NOMO-1 treated with dmso at 0.1 percent for 144 hours (cell line): Measurements from ENCODE around the gene NFATC2.

Experiments
- DNase-seq: peaks from one replicate; lab custom pipeline; 2025; ENCODE audit not compliant: unreplicated experiment; lab: John Stamatoyannopoulos, UW

NFATC2 gene

DNA sequence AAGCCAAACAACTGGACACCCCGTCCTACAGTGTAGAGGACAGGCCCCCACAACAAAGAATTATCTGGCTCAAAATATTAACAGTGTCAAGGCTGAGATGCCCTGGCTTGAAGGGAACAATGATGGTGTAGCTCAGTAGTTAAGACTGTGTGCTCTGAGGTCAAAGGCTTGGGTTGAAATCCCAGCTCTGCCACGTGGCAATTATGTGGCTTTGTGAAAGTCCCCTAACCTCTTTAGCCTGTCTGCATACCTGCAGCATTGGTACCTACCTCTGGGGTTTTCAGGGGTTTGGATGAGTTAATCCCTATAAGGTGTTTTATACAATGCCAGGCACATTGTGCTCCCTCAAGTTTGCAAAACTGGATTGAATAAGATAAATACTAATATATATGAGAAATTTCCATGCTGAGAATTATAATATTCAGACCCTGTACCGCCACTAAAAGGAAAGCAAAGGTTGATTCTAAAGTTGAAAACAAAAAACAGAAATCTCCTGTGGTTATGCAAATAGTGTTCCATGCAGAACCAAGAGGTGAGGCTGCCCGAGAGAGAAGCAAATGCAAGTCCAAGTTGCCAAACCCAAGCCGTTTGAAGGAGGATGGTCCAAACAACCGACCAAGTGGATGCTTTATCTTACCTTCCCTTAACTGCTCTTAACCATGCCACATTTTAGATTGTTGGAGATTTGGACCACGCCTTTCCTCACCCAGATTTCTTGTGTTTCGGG lies 199.8 kb downstream of the NFATC2 start:
- no peak for DNase-seq

DNA sequence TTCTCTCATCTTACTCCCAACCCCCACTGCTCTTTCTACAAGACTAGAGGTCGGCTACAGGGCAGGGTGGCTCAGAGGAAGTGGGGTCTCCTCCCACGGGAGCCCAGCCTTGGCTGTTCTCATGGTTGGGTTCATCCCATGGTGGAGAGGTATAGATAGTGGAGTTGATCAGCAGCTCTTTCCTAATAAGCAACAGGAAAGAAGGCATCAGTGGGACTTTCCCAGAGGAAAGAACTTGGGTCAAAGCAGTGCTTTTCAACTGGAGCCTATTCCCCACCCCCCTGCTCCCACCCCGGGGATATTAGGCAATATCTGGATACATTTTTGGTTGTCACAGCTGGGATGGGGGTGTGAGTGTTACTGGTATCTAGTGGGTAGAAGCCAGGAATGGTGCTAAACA lies 200.9 kb downstream of the NFATC2 start:
- DNase-seq: no peak

DNA sequence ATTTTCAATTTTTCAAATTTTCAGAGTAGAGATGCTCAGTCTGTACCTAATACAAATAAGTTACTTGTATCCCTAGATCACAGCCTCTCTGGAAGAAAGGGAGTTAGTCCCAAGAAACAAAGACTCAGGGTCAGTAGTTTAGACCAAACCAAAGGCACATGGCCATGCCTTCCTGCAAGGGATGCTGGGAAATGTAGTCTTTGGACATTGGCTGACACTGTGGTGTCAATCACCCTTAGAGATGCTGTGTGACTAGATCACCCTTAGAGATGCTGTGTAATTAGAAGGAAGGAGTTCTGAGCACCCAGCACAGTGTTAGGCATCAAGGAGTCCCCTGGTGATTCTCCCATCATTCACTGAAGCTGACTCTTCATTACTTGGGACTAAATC lies 202.1 kb downstream of the NFATC2 start:
- no peak for DNase-seq

DNA sequence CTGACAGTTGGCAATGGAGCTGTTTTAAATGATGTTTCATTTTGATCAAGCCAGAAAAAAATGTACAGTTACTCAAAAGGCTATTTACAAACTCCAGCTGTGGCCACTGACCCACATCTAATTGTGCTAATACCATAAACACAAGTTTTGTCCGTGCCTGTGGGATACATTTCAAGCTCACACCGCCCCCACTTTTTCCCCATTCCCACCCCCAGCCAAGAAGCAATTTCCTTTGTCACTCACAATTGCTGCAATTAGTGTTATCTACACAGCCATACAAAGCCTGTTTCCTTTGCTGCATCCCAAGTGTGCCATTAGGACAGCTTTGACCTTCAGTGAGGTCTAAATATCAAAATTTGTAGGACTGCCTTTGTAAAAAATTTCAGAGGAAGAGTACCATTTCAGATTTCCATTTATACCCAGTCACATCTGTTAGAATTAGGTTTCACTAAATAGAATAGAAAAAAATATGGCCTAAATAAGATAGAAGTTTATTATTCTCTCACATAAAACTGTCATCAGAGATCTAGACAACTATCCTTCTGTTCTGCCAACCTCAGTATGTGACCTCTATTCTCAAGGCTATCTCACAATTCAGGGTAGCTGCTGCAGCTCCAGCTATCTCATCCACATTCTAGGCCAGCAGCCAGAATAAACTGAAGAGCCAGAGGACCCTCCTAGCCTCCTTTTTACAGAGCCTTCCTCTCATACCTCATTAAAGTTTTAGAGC lies 202.6 kb downstream of the NFATC2 start:
- no peak for DNase-seq

DNA sequence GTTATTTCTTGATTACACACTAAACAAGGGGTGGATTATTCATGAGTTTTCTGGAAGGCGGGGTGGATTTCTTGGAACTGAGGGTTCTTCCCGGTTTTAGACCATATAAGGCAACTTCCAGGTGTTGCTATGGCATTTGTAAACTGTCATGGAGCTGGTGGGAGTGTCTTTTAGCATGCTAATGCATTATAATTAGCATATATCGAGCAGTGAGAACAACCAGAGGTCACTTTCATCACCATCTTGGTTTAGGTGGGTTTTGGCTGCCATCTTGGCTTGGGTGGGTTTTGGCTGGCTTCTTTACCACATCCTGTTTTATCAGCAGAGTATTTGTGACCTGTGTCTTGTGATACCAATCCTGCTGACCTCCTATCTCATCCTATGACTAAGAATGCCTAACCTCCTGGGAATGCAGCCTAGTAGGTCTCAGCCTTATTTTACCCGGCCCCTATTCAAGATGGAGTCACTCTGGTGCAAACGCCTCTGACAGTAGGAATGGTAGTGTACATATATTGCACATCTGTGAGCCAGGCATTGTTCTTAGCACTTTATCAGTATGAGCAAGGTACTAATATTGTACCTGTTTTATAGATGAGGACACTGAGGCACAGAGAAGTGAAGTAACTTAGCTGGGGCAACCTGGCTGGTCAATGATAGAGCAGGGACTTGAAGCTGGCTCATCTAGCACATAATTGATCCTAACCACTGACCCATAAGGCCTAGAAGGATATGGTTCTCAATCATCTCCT lies 203.7 kb downstream of the NFATC2 start:
- DNase-seq: no peak

DNA sequence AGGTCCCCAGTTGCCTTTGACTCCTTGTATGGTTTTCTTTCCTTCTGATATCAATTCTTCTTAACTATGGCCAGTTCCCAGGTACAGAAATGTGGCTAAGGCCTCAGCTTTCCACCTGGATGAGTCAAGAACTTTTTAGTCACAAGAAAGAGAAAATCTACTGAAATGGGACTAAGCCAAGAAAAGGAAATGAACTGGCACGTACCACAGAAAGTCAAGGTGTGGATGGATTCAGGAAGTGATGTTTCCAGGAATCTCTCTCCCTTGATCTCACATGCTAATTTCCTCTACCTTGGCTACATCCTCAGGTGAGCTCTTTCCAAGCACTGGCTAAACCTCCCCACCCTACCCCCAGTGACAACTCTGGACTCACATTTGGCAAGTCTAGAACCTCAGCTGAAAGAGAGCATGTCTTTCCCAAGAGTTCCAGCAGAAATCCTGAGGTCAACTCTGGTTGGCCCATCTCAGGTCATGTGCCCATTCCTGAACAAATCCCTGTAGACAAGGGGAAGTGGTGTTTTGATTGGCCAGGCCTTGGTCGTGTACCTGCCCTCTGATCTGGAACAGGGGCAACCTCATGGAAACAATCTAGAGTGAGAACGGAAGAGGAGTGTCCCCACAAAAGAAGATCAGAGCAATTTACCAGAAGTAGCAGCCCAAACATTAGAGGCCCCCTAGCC lies 205.3 kb downstream of the NFATC2 start:
- no peak for DNase-seq
